ENCODE results near the gene VPS51. TPM values are rescaled to one million over a fixed set of nuclear protein-coding genes. Genes with fewer than 3 reads are reported as not detected.

The VPS51 gene
- total RNA-seq, 1 experiment from 2014 or later, result 89.5 TPM

DNA sequence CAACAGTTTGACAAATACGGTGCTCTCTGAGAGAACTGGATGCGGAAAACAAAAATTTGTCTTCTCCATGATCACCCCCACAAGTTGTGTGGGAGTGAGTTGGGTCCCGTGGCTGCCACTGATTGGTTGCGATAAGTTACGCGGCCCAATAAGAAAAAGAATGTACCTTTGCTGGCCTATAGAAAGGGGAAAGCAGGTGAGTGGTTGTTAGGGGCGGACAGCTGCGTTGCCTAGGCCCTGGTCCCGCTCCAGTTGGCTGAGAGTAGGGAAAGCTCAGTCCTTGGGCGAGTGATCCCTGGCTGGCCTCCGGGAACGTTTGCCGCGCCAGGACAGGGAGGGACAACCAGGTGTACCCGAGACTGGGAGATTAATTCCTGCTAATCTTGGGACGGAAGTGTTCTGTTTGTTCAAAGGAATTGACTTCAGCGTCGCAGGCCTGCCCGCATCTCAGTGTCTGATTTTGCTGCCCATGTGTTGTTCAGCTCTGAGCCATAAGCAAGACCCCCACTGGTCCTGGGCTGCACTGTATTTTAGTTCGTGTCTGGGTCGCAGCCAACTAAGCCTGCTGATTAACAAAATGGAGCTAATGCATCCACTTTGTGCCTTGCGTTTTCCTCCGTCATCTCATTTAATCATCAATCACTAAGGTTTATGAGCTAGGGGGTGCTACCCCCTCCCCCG is 39.1 kb downstream of the VPS51 start (continued):
- TF ChIP-seq JUND (IDR thresholded peaks at IDR 0.05), result no peak

DNA sequence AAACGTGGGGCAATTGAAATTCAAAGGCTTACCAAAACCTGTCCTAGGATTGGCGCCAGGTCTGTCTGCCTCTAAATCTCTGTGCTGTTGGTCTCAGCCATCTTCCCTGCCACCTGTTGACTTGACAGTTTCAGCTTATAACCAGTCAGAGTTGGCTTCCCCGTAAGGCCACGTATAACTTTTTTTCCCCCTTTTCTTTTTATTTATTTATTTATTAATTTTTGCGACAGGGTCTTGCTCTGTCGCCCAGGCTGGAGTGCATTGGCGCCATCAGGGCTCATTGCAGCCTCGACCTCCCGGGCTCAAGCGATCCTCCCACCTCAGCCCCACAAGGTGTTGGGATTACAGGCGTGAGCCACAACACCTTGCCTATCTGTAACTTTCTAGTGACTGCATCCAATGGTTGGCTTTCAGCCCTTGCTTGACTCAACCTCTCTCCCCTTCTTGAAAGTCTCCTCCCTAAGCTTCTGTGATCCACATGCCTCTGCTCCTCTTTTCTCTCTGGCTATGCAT is 39.7 kb downstream of the VPS51 start:
- Histone ChIP-seq H3K4me1 (ENCODE audit: control insufficient read depth in 1 of 2, insufficient read depth in 2 of 2, low read length in 2 of 2) (peaks cover 9 to 28% of the 10 kb centered on the region in 2 experiments; a peak in 3 of 4 replicates), H3K4me3 (replicated peaks in 1 of 2; ENCODE audit: low read depth in 1 of 2, low read length in 2 of 2) (peak overlapping the region; percentile 81 to 98), H2AFZ (ENCODE audit: low read depth, low read length, poor library complexity, severe bottlenecking) (no peak overlapping the region), H4K20me1 (ENCODE audit: insufficient read depth) (no peaks in the 10 kb centered on the region), H3K27me3 (ENCODE audit: insufficient read depth, low read length) (no peaks in the 10 kb centered on the region), H3K79me2 (ENCODE audit: insufficient read depth, low read length) (peaks cover 27% of the 10 kb centered on the region), H3K27ac (ENCODE audit: low read depth, low read length) (peak overlapping the region; percentile 89), H3K9me2 (ENCODE audit: insufficient read depth) (no peaks in the 10 kb centered on the region), H3K4me2 (ENCODE audit: low read length) (peak overlapping the region; percentile 95), H3K9ac (ENCODE audit: low read length) (peak overlapping the region; percentile 89), H3K9me3 (ENCODE audit: control insufficient read depth in 1 of 2, insufficient read depth in 1 of 2, low read depth in 1 of 2, low read length in 2 of 2) (no peaks in the 10 kb centered on the region), H3K36me3 (ENCODE audit: control insufficient read depth in 1 of 2, insufficient read depth in 2 of 2, low read length in 2 of 2) (peaks cover 10 to 18% of the 10 kb centered on the region in 2 experiments; a peak in 2 of 4 replicates)
- ChIA-PET CTCF (interaction anchor here (1.2 to 2.6 kb wide), 5 partner anchors 18 to 45 kb away, joined by 3 to 9 read pairs (median 6); partner anchors contain the start of genes TM7SF2 and ZNHIT2), RAD21 (ENCODE audit: low non-redundant PET in 1 of 2, low total read pairs in 2 of 2, uncharacterized antibody in 2 of 2, unreplicated experiment in 2 of 2) (interaction anchor here (0.6 to 1.1 kb wide), 3 partner anchors 13 to 46 kb away, joined by 3 to 4 read pairs (median 3); partner anchors contain the start of genes CAPN1 (in 1 of the 2), FAU (in 1 of the 2) and MRPL49 (in 1 of the 2)), POLR2A (interaction anchor here (0.8 to 4.1 kb wide), 14 partner anchors 9 to 332 kb away, joined by 3 to 52 read pairs (median 4); partner anchors contain the start of genes CAPN1, FAU, MRPL49 and SPDYC)
- TF ChIP-seq ZNF274 (IDR thresholded peaks at IDR 0.05; ENCODE audit: low read depth, low read length) (no peak), EGR1 (IDR thresholded peaks at IDR 0.05; ENCODE audit: low read depth) (no peak), FOSL1 (IDR thresholded peaks at IDR 0.05; ENCODE audit: low read depth) (no peak), ZFX (IDR thresholded peaks at IDR 0.05) (no peak), SRF (IDR thresholded peaks at IDR 0.05; ENCODE audit: low read depth) (no peak), TCF7L2 (IDR thresholded peaks at IDR 0.05; ENCODE audit: borderline replicate concordance, extremely low read depth, insufficient read depth, insufficient read length) (no peak), EZH2 (IDR thresholded peaks at IDR 0.05) (no peak), SP1 (IDR thresholded peaks at IDR 0.05; ENCODE audit: low read depth) (no peak)
- TF ChIP-seq, protein P1, sequence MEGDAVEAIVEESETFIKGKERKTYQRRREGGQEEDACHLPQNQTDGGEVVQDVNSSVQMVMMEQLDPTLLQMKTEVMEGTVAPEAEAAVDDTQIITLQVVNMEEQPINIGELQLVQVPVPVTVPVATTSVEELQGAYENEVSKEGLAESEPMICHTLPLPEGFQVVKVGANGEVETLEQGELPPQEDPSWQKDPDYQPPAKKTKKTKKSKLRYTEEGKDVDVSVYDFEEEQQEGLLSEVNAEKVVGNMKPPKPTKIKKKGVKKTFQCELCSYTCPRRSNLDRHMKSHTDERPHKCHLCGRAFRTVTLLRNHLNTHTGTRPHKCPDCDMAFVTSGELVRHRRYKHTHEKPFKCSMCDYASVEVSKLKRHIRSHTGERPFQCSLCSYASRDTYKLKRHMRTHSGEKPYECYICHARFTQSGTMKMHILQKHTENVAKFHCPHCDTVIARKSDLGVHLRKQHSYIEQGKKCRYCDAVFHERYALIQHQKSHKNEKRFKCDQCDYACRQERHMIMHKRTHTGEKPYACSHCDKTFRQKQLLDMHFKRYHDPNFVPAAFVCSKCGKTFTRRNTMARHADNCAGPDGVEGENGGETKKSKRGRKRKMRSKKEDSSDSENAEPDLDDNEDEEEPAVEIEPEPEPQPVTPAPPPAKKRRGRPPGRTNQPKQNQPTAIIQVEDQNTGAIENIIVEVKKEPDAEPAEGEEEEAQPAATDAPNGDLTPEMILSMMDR (IDR thresholded peaks at IDR 0.05 in 2 of 3, conservative IDR thresholded peaks at IDR 0.05 in 1 of 3; ENCODE audit: borderline replicate concordance in 1 of 3, insufficient read depth in 1 of 3, low read depth in 2 of 3, low read length in 2 of 3), result no peak
- TF ChIP-seq, protein P2, sequence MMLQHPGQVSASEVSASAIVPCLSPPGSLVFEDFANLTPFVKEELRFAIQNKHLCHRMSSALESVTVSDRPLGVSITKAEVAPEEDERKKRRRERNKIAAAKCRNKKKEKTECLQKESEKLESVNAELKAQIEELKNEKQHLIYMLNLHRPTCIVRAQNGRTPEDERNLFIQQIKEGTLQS (IDR thresholded peaks at IDR 0.05), result no peak
- TF ChIP-seq, protein P3, sequence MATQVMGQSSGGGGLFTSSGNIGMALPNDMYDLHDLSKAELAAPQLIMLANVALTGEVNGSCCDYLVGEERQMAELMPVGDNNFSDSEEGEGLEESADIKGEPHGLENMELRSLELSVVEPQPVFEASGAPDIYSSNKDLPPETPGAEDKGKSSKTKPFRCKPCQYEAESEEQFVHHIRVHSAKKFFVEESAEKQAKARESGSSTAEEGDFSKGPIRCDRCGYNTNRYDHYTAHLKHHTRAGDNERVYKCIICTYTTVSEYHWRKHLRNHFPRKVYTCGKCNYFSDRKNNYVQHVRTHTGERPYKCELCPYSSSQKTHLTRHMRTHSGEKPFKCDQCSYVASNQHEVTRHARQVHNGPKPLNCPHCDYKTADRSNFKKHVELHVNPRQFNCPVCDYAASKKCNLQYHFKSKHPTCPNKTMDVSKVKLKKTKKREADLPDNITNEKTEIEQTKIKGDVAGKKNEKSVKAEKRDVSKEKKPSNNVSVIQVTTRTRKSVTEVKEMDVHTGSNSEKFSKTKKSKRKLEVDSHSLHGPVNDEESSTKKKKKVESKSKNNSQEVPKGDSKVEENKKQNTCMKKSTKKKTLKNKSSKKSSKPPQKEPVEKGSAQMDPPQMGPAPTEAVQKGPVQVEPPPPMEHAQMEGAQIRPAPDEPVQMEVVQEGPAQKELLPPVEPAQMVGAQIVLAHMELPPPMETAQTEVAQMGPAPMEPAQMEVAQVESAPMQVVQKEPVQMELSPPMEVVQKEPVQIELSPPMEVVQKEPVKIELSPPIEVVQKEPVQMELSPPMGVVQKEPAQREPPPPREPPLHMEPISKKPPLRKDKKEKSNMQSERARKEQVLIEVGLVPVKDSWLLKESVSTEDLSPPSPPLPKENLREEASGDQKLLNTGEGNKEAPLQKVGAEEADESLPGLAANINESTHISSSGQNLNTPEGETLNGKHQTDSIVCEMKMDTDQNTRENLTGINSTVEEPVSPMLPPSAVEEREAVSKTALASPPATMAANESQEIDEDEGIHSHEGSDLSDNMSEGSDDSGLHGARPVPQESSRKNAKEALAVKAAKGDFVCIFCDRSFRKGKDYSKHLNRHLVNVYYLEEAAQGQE (IDR thresholded peaks at IDR 0.05; ENCODE audit: low read depth), result no peak
- ATAC-seq (no peak), DNase-seq (ENCODE audit: low read depth, low spot score) (no peak)
- intact Hi-C loops (cut with micrococcal nuclease), result loop anchor here (2.0 kb wide), 1 partner anchor 45 kb away; the partner anchor contains the start of gene CAPN1
- no TSS peak for BruUV-seq (replicated peaks)

All from HCT116 (cell line).